Measurements from ENCODE around the gene NDRG2.

DNA sequence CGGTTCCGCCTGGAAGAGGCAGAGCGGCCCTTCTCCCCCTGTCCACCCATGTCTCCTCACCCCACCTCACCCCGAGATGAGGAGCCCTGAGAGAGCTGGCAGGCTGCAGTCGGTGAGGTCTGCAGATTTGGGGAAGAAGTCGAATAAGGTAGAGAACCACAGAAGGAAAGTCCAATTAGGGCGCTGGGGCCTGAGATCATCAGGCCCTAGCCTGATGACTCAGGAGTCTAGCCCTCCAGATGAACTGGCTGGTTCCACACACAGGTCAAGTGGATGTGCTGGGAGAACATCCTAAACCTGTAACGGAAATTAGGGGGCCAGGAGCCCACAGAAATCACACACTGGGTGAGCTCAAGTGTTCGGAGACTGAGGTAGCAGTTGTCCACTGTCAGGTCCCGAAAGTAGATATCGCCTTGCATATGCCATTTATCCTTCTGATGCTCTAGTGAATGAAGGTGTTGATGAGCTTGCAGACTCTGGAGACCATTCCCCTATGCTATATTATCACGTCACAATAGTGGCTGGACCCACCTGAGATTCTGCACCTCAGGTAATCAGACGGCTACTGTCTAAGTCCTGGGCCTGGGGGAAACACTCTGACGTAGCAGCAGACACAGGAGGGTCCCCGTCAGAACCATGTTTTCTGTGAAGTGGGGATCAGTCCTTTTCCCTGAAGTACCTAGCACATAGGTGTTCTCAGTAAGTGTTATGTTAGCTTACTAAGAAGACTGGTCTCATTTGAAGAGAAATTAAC, 36.0 kb downstream of the NDRG2 start:
- TF ChIP-seq POLR2A (IDR thresholded peaks at IDR 0.05): no peak
- TF ChIP-seq, protein P1, sequence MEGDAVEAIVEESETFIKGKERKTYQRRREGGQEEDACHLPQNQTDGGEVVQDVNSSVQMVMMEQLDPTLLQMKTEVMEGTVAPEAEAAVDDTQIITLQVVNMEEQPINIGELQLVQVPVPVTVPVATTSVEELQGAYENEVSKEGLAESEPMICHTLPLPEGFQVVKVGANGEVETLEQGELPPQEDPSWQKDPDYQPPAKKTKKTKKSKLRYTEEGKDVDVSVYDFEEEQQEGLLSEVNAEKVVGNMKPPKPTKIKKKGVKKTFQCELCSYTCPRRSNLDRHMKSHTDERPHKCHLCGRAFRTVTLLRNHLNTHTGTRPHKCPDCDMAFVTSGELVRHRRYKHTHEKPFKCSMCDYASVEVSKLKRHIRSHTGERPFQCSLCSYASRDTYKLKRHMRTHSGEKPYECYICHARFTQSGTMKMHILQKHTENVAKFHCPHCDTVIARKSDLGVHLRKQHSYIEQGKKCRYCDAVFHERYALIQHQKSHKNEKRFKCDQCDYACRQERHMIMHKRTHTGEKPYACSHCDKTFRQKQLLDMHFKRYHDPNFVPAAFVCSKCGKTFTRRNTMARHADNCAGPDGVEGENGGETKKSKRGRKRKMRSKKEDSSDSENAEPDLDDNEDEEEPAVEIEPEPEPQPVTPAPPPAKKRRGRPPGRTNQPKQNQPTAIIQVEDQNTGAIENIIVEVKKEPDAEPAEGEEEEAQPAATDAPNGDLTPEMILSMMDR (IDR thresholded peaks at IDR 0.05): no peak

Data from body of pancreas (tissue), 4 donors.